Measurements from ENCODE around the gene NCOR2. TPM values are rescaled to one million over a fixed set of nuclear protein-coding genes. Genes with fewer than 3 reads are reported as not detected.

Gene NCOR2
- total RNA-seq, 4 donors from 2014 or later = 45.3 to 178 (median 99.9) TPM

DNA sequence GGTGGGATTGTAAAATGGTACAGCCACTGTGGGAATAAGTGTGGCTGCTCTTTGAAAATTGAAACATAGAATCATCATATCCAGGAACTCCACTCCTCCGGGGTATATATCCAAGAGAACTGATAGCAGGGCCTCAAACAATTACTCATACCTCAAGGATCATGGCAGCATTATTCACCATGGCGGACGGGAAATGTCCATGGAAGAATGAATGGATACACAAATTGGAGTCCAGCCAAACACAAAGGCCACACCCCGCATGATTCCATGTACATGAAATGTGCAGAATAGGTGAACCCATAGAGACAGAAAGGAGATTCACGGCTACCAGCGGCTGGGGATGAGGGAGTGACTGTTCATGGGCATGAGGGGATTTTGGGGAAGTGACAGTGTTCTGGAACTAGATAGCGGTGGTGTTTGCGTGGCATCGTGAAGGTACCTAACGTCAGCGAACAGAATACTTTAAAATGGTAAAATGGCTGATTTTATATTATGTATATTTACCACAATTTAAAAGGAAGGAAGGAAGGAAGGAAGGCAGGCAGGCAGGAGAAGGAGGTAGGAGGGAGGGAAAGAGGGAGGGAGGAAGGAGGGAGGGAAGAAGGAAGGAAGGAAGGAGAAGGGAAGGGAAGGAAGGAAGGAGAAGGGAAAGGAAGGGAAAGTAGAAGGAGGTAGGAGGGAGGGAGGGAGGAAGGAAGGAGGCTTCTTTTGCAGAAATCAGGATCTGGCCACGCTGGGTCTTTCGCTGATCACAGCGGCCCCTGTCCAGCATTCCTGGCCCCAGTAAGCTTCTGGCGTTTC is 14.1 kb upstream of the NCOR2 start:
- intact Hi-C loops (cut with DNase I) = no loop called here
- TF ChIP-seq CTCF (IDR thresholded peaks at IDR 0.05) = no peak
- TF ChIP-seq POLR2A (IDR thresholded peaks at IDR 0.05) = no peak
- no peak overlapping the region for H3K4me3 ChIP-seq (replicated peaks in 1 of 3)
- peaks cover 4 to 12% of the 10 kb centered on the region in 2 donors for H3K4me1 ChIP-seq
- DNase-seq = no peak
- 78 to 81% methylated on average over 15 of the region's 15 CpGs for WGBS, 2 donors
- no peak overlapping the region for H3K27ac ChIP-seq
- H3K36me3 ChIP-seq = no peaks in the 10 kb centered on the region
- no peaks in the 10 kb centered on the region for H3K9me3 ChIP-seq
- H3K27me3 ChIP-seq = no peaks in the 10 kb centered on the region

DNA sequence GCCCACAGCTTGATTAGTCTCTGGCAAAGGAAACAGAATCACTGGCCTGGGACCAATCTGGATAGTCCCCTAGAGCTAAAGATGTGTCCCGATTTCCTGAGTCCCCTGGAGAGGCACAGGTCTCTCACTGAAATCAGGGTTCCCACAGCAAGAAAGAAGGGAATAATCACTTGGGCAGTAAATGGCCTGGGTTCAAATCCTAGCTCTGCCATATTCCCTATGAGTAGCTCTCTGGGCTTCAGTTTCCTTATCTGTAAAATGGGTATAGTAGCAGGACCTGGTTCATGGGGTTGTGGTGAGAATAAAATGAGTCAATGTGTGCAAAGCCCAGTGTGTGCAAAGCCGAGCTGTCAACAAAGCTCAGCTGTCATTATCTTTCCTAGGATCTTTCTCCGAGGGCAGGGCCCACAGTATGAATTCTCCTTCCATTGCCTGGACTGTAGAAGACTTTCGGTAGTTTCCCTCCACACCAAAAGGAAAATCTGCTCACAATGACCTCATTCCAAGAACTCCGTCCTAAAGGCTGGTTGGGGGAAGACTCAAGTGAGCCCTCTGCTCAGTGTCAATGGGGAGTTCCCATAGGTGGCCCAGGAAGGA is 12.6 kb upstream of the NCOR2 start:
- intact Hi-C loops (cut with DNase I) = no loop called here
- H3K27ac ChIP-seq = no peak overlapping the region
- peaks cover 0 to 9% of the 10 kb centered on the region in 2 donors for H3K4me1 ChIP-seq
- no peak for DNase-seq
- TF ChIP-seq CTCF (IDR thresholded peaks at IDR 0.05) (no peak), POLR2A (IDR thresholded peaks at IDR 0.05) (no peak)
- no peaks in the 10 kb centered on the region for H3K36me3 ChIP-seq
- 88 to 90% methylated on average over 5 of the region's 5 CpGs for WGBS, 2 donors
- H3K4me3 ChIP-seq (replicated peaks in 1 of 3) = no peak overlapping the region
- no peaks in the 10 kb centered on the region for H3K27me3 ChIP-seq
- H3K9me3 ChIP-seq = no peaks in the 10 kb centered on the region

DNA sequence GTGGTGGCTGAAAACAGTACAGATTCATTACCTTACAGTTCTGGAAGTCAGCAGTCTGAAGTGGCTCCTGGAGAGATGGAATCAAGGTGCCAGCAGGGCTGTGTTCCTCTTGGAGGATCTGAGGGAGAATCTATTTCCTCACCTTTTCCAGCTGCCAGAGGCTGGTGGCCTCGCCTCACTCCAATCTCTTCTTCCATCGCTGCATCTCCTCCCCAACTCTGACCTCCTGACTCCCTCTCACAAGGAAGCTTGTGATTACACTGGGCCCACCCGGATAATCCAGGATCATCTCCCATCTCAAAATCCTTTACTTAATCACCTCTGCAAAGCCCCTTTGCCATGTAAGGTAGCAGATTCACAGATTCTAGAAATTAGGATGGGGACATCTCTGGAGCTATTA is 11.4 kb upstream of the NCOR2 start:
- Histone ChIP-seq H3K27me3 (no peaks in the 10 kb centered on the region), H3K4me1 (peaks cover 0 to 9% of the 10 kb centered on the region in 2 donors), H3K36me3 (no peaks in the 10 kb centered on the region), H3K4me3 (replicated peaks in 1 of 3) (no peak overlapping the region), H3K9me3 (no peaks in the 10 kb centered on the region), H3K27ac (no peak overlapping the region)
- intact Hi-C loops (cut with DNase I) = no loop called here
- no peak for DNase-seq
- no peak for TF ChIP-seq POLR2A (IDR thresholded peaks at IDR 0.05)
- TF ChIP-seq CTCF (IDR thresholded peaks at IDR 0.05) = no peak
- WGBS, 2 donors = 87 to 92% methylated on average over 3 of the region's 3 CpGs

GRCh38 chr12:124578445-124578844 is 11.0 kb upstream of the NCOR2 start:
- TF ChIP-seq CTCF (IDR thresholded peaks at IDR 0.05) = no peak
- TF ChIP-seq POLR2A (IDR thresholded peaks at IDR 0.05) = no peak
- no peak for DNase-seq
- 91 to 93% methylated on average over 8 of the region's 8 CpGs for WGBS, 2 donors
- H3K27ac ChIP-seq = no peak overlapping the region
- H3K27me3 ChIP-seq = no peaks in the 10 kb centered on the region
- no peaks in the 10 kb centered on the region for H3K9me3 ChIP-seq
- no peak overlapping the region for H3K4me3 ChIP-seq (replicated peaks in 1 of 3)
- intact Hi-C loops (cut with DNase I) = no loop called here
- peaks cover 0 to 9% of the 10 kb centered on the region in 2 donors for H3K4me1 ChIP-seq
- H3K36me3 ChIP-seq = no peaks in the 10 kb centered on the region

- Histone ChIP-seq H3K27ac (no peak overlapping the region), H3K4me3 (replicated peaks in 1 of 3) (no peak overlapping the region), H3K36me3 (no peaks in the 10 kb centered on the region), H3K27me3 (no peaks in the 10 kb centered on the region), H3K4me1 (peaks cover 0 to 9% of the 10 kb centered on the region in 2 donors), H3K9me3 (no peaks in the 10 kb centered on the region)
- TF ChIP-seq POLR2A (IDR thresholded peaks at IDR 0.05) (no peak), CTCF (IDR thresholded peaks at IDR 0.05) (no peak)
- 90 to 91% methylated on average over 13 of the region's 13 CpGs for WGBS, 2 donors
- no peak for DNase-seq
- intact Hi-C loops (cut with DNase I) = no loop called here
These were observed 10.6 kb upstream of the NCOR2 start for GRCh38 chr12:124577986-124578385.
